Measurements from ENCODE around the gene TBC1D32. TPM values are rescaled to one million over a fixed set of nuclear protein-coding genes. Genes with fewer than 3 reads are reported as not detected.

Gene TBC1D32
- polyA plus RNA-seq, 1 of the 3 experiments (the other 2 are of a cell fraction): 2.3 TPM

DNA sequence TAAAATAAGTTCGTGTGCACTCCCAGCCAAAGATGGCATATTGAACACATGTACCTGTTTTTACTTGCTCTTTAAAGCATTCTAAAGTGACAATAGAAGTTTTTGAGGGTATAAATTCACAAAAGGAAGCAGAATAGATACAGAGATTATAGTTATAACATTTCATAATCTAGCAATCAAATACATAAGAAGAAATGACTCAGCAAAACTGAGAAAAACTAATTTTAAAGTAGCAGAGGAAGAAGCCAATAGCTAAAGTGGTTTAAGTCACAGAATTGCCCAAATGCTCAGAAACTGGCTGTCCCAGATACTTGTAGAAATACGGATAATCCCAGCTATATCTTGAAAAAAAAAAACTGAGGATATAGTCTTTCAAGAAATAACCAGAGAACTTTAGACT lies 49.2 kb upstream of the TBC1D32 start:
- Histone ChIP-seq H4K20me1 (ENCODE audit: insufficient read depth) (no peaks in the 10 kb centered on the region), H3K9me3 (no peaks in the 10 kb centered on the region), H2AFZ (ENCODE audit: low read depth) (no peak overlapping the region), H3K27me3 (ENCODE audit: insufficient read depth) (no peaks in the 10 kb centered on the region), H3K36me3 (replicated peaks in 1 of 2; ENCODE audit: control insufficient read depth in 1 of 2, insufficient read depth in 2 of 2, low read length in 1 of 2) (no peaks in the 10 kb centered on the region), H3K79me2 (ENCODE audit: insufficient read depth) (no peaks in the 10 kb centered on the region), H3K4me1 (ENCODE audit: control insufficient read depth in 1 of 2, insufficient read depth in 2 of 2, low read depth in 1 of 2, low read length in 1 of 2) (peaks cover 0 to 4% of the 10 kb centered on the region in 2 experiments; a peak in 2 of 4 replicates), H3K9ac (no peak overlapping the region), H3K9me2 (no peaks in the 10 kb centered on the region), H3K27ac (ENCODE audit: low read depth in 2 of 2, low read length in 1 of 2) (no peak overlapping the region), H3K4me3 (ENCODE audit: low read depth in 2 of 2, low read length in 1 of 2) (no peak overlapping the region), H3K4me2 (no peak overlapping the region), H3F3A (replicated peaks; ENCODE audit: insufficient read depth) (no peaks in the 10 kb centered on the region)
- ChIA-PET POLR2A (no interaction called here), CTCF (interaction anchor here (1.4 kb wide), 1 partner anchor 20 kb away, joined by 4 read pairs; no protein-coding TSS in a partner anchor)
- 49% methylated on average over 2 of the region's 2 CpGs for WGBS (ENCODE audit: low lambda C conversion rate)
- no peak for DNase-seq
- no peak for TF ChIP-seq SMC3 (IDR thresholded peaks at IDR 0.05; ENCODE audit: low read depth, low read length)
- no peak for TF ChIP-seq PBX3 (IDR thresholded peaks at IDR 0.05)
- TF ChIP-seq, protein P1, sequence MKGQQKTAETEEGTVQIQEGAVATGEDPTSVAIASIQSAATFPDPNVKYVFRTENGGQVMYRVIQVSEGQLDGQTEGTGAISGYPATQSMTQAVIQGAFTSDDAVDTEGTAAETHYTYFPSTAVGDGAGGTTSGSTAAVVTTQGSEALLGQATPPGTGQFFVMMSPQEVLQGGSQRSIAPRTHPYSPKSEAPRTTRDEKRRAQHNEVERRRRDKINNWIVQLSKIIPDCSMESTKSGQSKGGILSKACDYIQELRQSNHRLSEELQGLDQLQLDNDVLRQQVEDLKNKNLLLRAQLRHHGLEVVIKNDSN (IDR thresholded peaks at IDR 0.05; ENCODE audit: borderline replicate concordance, low read depth): no peak
- TF ChIP-seq ZBTB33 (IDR thresholded peaks at IDR 0.05; ENCODE audit: borderline replicate concordance, low read depth): no peak
- no peak for TF ChIP-seq FOSL2 (IDR thresholded peaks at IDR 0.05; ENCODE audit: borderline replicate concordance, low read depth)

- ChIA-PET POLR2A (no interaction called here), CTCF (interaction anchor here (1.4 kb wide), 1 partner anchor 21 kb away, joined by 4 read pairs; no protein-coding TSS in a partner anchor)
- Histone ChIP-seq H3F3A (replicated peaks; ENCODE audit: insufficient read depth) (no peaks in the 10 kb centered on the region), H2AFZ (ENCODE audit: low read depth) (no peak overlapping the region), H3K27me3 (ENCODE audit: insufficient read depth) (no peaks in the 10 kb centered on the region), H3K9ac (no peak overlapping the region), H3K27ac (ENCODE audit: low read depth in 2 of 2, low read length in 1 of 2) (no peak overlapping the region), H3K9me3 (no peaks in the 10 kb centered on the region), H3K4me2 (no peak overlapping the region), H4K20me1 (ENCODE audit: insufficient read depth) (no peaks in the 10 kb centered on the region), H3K79me2 (ENCODE audit: insufficient read depth) (no peaks in the 10 kb centered on the region), H3K9me2 (no peaks in the 10 kb centered on the region), H3K4me3 (ENCODE audit: low read depth in 2 of 2, low read length in 1 of 2) (no peak overlapping the region), H3K4me1 (ENCODE audit: control insufficient read depth in 1 of 2, insufficient read depth in 2 of 2, low read depth in 1 of 2, low read length in 1 of 2) (peaks cover 0 to 4% of the 10 kb centered on the region in 2 experiments; a peak in 2 of 4 replicates), H3K36me3 (replicated peaks in 1 of 2; ENCODE audit: control insufficient read depth in 1 of 2, insufficient read depth in 2 of 2, low read length in 1 of 2) (no peaks in the 10 kb centered on the region)
- DNase-seq: peak; percentile 26
- 44% methylated on average over 3 of the region's 3 CpGs for WGBS (ENCODE audit: low lambda C conversion rate)
- peak; percentile 25; the same call in 1 of the 2 replicates for TF ChIP-seq RCOR1 (IDR thresholded peaks at IDR 0.05; ENCODE audit: low read length)
- no peak for TF ChIP-seq GATA2 (CRISPR knock-in tag; IDR thresholded peaks at IDR 0.05)
Observed at GRCh38 chr6:121382467-121383121, 48.3 kb upstream of the TBC1D32 start.
